GM23248 (cell line): ENCODE results near the gene CMPK2.

ENCODE experiments used
- EZH2 ChIP-seq: fragments of 200-600 bp; sonication (generic); IDR thresholded peaks from 2 replicates; pipeline ENCODE4 v1.6.1; 2018; ENCODE audit warnings: antibody characterized with exemption, mild to moderate bottlenecking; ENCODE audit not compliant: insufficient read depth, poor library complexity, severe bottlenecking
- EZH2phosphoT487 ChIP-seq: fragments of 200-600 bp; sonication (generic); IDR thresholded peaks from 2 replicates; pipeline ENCODE4 v1.6.1; 2018; ENCODE audit warnings: antibody characterized with exemption, moderate library complexity, mild to moderate bottlenecking, low read depth; ENCODE audit not compliant: insufficient read depth

- TF ChIP-seq EZH2 (no peak), EZH2phosphoT487 (no peak)
Measured at GRCh38 chr2:6893876-6894482, 28.3 kb upstream of the CMPK2 start.
